Ammon's horn (tissue), 1 donor: ENCODE data around the gene SVEP1.
"Not testable (repeated sequence)": the region's sequence is repeated elsewhere in the genome, so short reads cannot be mapped to it uniquely, and the experiment has no call there.

Experiments
- DNase-seq: peaks from one replicate; pipeline ENCODE4 v3.0.0-alpha.2; 2016; ENCODE audit warnings: low spot score

The SVEP1 gene

GRCh38 chr9:110578575-110579033 lies 937 bp downstream of the SVEP1 start:
- DNase-seq: no peak

GRCh38 chr9:110575945-110576344 lies 3.6 kb downstream of the SVEP1 start:
- DNase-seq: no peak

DNA sequence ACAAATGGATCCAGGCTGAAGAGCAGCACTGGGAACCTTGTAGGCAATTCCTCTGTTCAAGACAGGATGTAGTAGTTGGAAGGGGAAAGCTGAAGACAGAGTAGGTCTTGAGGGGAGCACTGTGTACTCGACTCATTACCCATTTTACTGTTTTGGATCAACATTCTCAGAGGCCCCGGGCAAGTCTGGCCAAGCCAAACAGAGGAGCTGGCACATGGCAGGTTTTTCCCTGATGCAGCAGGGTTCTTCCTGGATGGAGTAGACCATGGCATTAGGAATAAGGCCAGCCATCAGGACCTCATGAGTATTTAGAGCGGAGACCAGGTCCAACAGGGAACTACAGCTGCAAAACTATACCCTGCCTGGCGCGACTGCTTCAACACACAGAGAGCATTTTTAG lies 4.4 kb downstream of the SVEP1 start:
- DNase-seq: no peak

DNA sequence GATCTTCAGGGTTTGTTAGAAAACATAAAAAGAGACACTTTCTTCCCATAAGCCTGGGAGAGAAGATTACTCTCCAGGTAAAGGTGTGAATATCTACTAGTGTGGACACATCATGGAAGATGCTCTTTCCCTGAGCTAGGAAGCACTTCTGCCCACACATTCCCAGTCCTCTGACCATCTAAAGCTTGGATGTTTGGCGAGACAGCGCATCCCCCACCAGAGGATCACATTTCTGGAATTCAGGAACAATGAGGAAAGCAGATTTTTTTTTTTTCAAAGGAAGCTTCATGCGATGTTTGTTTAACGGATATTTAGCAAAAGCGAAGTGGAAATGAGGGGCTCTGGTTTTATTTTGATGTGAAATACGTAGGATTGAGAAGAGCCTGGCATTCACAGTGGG lies 6.2 kb downstream of the SVEP1 start:
- no peak for DNase-seq

DNA sequence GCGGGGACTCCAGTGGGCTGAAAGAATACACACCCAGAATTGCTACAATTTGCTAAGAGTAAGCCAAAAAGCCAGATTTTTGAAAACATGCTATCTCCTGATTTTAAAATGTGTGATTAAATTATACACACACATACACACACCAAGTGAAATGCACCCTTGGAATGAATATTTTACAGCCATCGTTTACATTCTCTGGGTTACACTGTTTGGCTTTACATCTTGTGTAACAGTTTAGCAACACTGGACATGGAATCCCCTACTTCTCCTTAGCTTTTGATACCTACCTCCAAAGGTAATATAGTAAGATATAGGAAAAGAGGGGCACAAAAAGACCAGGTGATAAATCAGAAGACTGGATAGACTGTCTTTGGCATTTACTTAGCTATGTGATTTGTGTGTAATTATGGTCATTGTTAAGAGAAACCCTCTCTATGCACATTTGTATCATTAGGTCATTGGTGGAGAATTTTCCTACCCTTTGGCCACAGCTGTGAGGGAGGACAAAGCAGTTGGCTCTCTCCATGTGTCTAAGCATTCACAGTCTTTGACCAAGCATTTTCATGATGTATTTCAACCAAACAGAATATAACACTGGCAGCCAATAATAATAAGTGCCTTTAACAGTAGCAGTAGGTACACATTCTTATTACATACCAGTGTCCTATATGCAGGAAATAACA lies 7.6 kb downstream of the SVEP1 start:
- DNase-seq: no peak

- DNase-seq: no peak
Measured at GRCh38 chr9:110566156-110566555, 13.4 kb downstream of the SVEP1 start.

DNA sequence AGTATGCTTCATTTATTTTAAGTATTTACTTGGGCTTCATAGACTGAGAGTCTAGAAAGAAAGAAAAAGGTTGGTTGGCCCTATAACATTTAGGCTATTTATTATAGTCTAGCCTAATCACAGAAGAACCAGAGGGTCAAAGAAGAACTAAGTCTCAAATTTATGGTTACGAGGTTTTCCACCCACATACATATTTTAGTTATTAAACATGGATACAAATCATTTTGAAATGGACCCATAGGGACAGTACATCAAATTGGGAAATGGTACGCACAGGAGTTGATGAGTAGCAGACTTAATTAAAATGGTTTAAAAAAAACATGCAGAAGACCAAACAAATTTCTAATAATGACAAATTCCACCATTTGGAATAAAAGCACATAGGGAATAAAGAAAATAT lies 17.7 kb downstream of the SVEP1 start:
- no peak for DNase-seq

DNA sequence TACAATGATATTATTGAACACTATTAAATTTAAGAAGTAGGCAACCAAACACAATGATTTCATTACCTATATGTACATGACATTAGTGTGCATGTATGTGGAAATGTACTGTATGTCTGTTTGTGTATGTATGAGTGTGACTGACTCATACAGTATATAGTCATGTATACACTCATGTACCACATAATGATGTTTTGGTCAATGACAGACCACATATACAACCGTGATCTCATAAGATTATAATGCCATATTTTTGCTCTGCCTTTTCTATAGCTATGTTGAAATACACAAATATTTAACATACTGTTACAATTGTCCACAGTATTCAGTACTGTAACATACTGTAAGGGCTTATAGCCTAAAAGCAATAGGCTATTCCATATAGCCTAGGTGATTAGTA lies 19.7 kb downstream of the SVEP1 start:
- no peak for DNase-seq

- no peak for DNase-seq
Measured at GRCh38 chr9:110555551-110556331, 23.8 kb downstream of the SVEP1 start.

DNA sequence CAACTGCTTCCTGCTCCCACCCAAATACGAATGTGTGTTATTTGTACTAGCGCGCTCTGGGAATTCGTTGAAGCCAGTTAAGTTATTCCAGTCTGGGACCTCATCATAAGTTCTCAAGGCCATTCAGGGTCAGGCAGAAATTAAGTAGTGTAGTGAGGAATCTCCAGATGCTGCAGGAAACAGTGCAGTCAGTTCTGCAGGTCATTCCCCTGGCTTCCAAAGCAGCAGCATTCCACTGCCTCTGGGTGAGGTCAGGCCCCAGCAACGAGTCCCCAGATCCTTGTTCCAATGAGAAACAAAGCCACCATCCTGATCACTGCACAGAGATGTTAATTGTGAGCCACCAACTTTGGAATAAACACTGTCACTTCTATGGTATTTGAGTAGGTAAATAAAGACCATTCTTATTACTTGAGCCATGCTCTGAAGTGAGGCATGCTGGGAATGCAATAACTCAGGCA lies 33.1 kb downstream of the SVEP1 start:
- DNase-seq: no peak

DNA sequence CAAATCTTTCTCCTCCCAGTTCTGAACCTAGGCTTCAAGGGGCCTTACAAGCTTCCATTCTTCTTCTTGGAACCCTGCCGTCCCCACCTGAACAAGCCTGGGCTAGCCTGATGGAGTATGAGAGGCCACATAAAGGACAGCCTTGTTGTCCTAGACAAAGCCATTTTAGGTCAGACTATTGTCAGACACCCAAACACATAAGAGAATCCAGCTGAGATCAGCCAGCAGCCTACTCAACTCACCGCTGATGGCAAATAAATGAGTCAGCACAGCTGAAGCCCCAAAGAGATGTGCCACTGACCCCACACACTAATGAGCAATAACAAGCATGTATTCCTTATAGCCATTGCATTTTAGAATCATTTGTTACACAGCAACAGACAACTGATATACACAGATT lies 33.8 kb downstream of the SVEP1 start:
- peak; percentile 24 for DNase-seq

GRCh38 chr9:110543631-110544051 lies 35.9 kb downstream of the SVEP1 start:
- DNase-seq: peak; percentile 18

DNA sequence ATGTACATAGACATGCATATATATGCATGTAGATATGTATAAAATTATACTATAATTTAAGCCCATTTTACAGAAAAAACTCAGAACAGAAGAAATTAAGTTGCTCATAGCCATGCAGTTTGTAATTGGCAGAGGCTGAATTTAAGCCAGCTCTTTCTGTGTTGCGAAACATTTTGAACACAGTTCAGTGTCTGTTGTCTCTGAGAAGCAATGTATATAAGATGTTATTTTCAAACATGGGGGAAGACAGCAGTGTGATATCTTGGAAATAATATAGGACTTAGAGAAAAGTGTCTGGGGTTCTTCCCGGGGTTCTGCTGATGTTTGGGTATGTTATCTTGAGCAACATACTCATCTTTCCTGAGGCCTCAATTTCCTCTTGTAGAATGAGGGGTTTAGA lies 37.6 kb downstream of the SVEP1 start:
- DNase-seq: no peak

GRCh38 chr9:110538647-110539041 lies 40.9 kb downstream of the SVEP1 start:
- DNase-seq: no peak

- no peak for DNase-seq
Measured at GRCh38 chr9:110537841-110538646, 41.5 kb downstream of the SVEP1 start.

DNA sequence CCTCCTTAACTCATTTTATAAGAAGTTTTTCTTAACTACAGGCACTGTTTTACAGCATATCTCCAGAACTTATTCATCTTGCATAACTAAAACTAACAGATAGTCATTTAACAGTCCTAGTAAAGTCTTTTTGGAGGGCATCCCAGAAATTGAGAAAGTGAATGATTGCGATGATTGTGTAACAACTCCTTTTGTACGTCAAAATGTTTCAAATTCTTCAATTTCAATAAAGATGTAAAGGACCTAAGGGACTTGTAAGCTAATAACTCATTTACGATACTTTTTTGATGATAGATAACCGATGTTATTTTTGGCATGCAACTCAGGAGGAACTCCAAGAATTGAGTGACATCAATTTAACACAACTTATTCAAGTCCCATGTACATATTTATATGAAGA lies 42.7 kb downstream of the SVEP1 start:
- no peak for DNase-seq

- DNase-seq: not testable (repeated sequence)
Measured at GRCh38 chr9:110534162-110534561, 45.4 kb downstream of the SVEP1 start.

GRCh38 chr9:110532908-110533665 lies 46.5 kb downstream of the SVEP1 start:
- DNase-seq: no peak

GRCh38 chr9:110531776-110532175 lies 47.8 kb downstream of the SVEP1 start:
- no peak for DNase-seq

- DNase-seq: not testable (repeated sequence)
Measured at GRCh38 chr9:110531241-110531640, 48.3 kb downstream of the SVEP1 start.

DNA sequence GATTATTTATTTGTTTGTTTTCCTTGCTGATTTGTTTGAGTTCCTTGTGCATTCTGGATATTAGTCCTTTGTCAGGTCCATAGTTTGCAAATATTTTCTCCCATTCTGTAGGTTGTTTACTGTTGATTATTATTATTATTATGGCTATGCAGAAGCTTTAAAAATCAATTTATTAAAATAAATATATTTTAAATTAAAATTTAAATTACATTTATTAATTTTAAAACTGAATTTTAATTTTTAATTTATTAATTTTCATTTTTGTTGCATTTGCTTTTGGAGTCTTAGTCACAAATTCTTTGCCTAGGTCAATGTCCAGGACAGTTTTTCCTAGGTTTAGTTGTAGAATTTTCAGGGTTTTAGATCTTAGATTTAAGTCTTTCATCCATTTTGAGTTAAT lies 50.9 kb downstream of the SVEP1 start:
- DNase-seq: no peak

DNA sequence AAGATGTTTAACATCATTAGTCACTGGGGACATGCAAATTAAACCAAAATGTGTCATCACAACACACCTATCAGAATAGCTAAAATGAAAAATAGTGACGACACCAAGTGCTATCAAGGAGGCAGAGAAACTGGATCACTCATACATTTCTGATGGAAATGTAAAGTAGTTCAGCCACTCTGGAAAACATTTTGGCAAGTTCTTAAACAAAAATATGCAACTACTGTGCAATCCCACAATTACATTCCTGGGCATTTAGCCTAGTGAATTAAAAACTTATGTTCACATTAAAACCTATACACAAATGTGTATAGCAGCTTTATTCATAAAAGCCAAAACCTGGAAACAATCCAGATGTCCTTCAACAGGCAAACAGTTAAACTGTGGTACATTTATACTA lies 53.1 kb downstream of the SVEP1 start:
- no peak for DNase-seq
